GM12873 (cell line): ENCODE results near the gene SNX13.

Experiments used
- TF ChIP-seq, protein P1 (sequence below): IDR thresholded peaks from 2 replicates; pipeline ENCODE4 v1.5.1; 2012; ENCODE audit warnings: low read depth, mild to moderate bottlenecking, moderate library complexity, low read length, control low read depth; ENCODE audit not compliant: insufficient read depth; ENCODE audit errors: missing control alignments

SNX13 gene

DNA sequence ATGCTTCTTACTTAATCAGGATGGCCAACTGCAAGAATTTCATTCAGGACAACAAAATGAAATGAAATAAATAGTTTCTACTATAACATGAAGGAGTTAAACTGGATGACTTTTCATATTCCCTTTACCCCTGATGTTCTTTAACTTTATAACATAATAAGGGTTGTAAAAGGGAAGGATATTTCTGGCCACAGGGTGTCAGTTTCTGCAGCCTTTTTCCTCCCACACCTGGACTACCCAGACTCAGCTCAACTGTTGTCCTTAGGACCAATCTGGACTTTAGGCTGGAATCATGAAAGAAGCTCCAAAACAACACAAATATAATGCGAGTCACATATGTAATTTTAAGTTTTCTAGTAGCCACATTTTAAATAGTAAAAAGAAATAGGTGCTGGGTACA is 44.0 kb upstream of the SNX13 start:
- TF ChIP-seq, protein P1, sequence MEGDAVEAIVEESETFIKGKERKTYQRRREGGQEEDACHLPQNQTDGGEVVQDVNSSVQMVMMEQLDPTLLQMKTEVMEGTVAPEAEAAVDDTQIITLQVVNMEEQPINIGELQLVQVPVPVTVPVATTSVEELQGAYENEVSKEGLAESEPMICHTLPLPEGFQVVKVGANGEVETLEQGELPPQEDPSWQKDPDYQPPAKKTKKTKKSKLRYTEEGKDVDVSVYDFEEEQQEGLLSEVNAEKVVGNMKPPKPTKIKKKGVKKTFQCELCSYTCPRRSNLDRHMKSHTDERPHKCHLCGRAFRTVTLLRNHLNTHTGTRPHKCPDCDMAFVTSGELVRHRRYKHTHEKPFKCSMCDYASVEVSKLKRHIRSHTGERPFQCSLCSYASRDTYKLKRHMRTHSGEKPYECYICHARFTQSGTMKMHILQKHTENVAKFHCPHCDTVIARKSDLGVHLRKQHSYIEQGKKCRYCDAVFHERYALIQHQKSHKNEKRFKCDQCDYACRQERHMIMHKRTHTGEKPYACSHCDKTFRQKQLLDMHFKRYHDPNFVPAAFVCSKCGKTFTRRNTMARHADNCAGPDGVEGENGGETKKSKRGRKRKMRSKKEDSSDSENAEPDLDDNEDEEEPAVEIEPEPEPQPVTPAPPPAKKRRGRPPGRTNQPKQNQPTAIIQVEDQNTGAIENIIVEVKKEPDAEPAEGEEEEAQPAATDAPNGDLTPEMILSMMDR, result no peak

DNA sequence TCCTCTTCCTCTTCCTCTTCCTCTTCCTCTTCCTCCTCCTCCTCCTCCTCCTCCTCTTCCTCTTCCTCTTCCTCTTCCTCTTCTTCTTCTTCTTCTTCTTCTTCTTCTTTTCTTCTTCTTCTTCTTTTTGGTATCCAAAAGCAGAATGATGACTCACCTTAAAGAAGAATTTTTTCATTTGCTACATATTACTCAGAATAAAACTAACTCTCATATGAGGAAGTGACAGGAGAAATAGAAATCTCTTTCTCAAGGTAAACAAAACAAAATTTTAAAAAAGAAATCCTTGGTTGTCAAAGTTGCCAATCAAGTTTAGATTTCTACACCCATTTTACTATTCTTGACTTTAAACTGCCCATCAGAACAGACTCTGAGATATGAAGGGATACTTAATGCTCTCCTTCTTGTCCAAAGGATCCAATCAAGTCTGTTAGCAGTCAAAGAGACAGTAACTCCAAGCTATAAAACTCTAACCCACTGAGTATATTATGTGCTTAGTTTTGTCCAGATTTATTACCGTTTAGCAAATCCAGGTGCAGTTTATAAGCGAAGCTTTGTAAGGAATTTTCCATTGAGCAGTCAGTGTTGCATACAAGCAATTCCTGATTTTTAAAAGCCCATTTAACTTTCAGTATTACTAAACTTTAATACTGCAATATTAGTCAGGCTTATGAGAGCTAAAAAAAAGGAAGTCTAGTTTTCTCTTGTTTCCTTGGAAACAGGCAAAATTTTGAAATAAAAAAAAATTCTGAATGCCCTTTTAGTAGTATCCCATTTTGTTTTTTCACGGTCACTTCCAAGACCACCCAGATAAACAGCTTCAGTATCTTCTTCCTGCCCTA is 43.1 kb upstream of the SNX13 start:
- TF ChIP-seq, protein P1, result no peak

DNA sequence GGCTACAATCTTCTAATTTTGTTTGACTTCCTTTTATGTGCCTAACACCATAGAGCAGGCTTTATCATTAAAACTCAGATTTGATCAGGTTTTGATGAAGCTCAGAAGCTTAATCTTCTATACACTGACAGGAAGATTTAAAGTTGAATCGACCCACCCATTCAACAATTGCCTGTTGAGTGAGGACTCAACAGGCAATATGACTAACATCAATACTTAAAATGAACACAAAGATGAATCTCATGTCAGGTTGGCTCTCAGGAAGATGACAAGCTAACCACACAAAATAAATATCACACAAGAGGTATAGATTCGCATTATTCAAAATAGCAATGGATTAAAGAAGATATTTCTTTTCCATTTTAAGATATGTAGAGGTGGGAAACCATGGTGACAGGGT is 36.7 kb upstream of the SNX13 start:
- TF ChIP-seq, protein P1, result no peak

DNA sequence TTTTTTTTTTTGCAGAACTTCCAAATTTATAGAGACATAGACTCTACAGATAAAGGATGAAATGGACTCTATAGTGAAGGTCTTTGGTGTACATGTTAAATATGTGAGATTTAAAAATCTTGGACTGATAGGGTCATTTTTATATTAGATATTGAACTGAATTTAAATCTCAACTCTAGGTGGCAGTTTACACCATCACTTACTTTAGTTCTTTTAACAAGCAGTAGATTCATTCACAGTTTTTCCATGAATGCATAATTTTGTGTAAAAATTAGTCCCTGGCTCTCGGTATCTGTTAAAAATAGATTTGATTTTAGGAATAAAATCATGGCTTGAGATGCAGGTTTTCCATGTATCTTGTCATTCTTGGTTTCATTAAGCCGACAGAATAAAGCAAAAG is 31.1 kb upstream of the SNX13 start:
- TF ChIP-seq, protein P1, result no peak

DNA sequence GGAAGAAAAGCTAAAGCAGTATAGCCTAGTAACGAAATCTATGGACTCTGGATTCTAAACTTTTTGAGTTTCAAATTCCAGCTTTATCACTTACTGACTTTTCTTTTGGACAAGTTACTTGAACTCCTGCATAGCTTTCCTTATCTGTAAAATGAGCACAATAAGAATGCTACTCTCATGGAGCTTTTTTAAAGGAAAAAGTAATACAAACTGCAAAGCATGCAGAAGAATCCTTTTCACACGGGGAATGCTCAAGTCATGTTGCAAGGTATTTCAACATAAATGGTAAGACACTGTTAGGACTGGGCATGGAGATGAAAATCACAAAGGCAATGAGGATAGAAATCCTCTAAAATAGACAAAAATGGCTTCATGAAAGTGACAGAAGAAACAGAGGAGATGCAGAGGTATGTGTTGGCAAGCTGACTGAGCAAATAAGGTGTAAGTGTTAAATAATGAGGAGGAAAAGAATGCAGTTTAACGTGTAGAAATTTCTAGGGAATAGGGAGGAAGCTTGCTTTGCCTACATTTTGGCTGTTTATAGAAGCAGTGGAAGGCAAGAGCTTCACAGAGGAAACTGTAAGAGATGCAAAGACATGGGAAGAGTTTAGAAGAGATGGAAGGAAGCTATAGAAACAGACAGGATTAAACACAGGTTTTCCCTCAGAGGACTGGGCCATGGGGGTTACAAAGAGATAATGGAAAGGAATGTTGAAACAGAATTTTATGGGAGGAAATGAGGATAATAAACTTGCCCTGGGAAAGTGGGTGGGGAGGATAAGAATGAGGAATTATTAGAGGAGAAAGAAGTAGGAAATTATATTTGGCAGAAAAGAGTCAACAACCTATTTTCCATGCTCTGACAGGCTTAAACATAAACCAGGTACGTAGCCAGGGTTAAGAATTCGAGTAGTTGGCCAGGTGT is 28.8 kb upstream of the SNX13 start:
- TF ChIP-seq, protein P1, result no peak

DNA sequence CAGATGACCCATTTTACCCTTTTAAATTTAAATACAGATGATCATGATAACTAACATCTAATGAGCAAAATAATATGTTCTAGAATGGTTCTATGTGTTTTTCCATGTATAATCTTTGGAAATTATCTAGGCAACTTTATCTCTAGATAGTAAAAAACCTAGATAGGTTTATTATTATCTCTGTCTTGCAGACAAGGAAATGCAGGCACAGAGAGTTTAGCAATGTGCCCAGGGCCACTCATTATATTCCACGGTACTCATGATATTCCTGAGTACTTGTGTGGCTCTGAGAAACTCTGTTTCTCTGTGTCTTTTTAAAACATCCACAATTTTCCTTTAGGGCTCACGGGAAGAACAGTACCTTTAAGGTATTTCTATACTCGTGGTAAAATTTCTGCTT is 26.4 kb upstream of the SNX13 start:
- TF ChIP-seq, protein P1, result no peak

DNA sequence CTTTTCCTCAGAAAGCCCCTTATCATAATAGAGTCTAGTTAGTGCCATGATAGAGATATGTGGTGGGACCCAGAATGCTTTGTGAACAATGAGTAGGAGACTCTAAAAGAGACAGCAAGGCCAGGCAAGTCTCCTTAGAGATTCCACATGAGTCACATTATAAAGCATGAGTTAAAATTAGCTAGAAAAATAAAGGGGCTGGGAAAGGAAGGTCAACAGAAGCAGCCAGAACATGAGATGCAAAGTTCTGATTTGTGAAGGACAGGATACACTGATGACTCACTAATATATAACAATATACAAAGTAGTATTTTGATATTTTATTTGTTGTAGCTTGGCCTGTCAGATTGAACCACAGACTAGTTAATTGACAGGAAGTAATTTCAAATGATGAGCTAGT is 25.3 kb upstream of the SNX13 start:
- TF ChIP-seq, protein P1, result no peak
